ENCODE results near the gene BNC2. TPM values are rescaled to one million over a fixed set of nuclear protein-coding genes. Genes with fewer than 3 reads are reported as not detected.

The BNC2 gene
- polyA plus RNA-seq, 1 experiment: 17.5 TPM

- POLR2A ChIA-PET: no interaction called here
- CTCF ChIA-PET: interaction anchor here (1.1 kb wide), 1 partner anchor 492 kb away, joined by 3 read pairs; no protein-coding TSS in a partner anchor
- no peak for TF ChIP-seq CTCF (IDR thresholded peaks at IDR 0.05; ENCODE audit: insufficient read depth, low read depth, low read length)
- Histone ChIP-seq H3K27me3 (ENCODE audit: control insufficient read depth, insufficient read depth, low read length) (no peaks in the 10 kb centered on the region), H3K4me3 (ENCODE audit: low read depth, low read length) (no peak overlapping the region), H3K36me3 (ENCODE audit: control insufficient read depth, insufficient read depth, low read length) (no peaks in the 10 kb centered on the region)
- no peak for DNase-seq (ENCODE audit: low read depth)
Measured at GRCh38 chr9:16516891-16517290, 353.6 kb downstream of the BNC2 start.

- Histone ChIP-seq H3K27me3 (ENCODE audit: control insufficient read depth, insufficient read depth, low read length) (no peaks in the 10 kb centered on the region), H3K4me3 (ENCODE audit: low read depth, low read length) (no peak overlapping the region), H3K36me3 (ENCODE audit: control insufficient read depth, insufficient read depth, low read length) (no peaks in the 10 kb centered on the region)
- ChIA-PET POLR2A (interaction anchor here (0.7 kb wide), 2 partner anchors 71 to 182 kb away, joined by 4 to 15 read pairs; no protein-coding TSS in a partner anchor), CTCF (no interaction called here)
- no peak for TF ChIP-seq CTCF (IDR thresholded peaks at IDR 0.05; ENCODE audit: insufficient read depth, low read depth, low read length)
- no peak for DNase-seq (ENCODE audit: low read depth)
Measured at GRCh38 chr9:16515879-16516301, 354.6 kb downstream of the BNC2 start.

DNA sequence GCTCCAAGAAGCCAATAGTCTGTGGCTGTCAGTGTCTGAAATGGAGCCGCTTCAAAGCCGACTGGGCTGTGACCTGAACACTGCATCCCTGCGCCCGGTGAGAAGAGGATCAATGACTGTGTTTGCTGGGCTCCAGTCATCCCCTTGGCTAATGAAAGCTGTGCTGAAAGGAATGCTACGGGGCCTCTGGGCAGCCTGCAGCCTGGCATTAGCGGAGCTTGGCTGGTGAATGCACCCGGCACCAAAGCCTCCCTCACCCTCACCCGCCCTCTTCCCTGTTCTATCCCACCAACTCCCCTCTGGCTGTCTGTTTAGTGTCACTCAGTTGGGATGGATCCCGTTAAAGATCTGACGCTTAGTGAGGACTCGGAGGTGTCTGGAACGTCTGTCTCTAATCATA lies 355.3 kb downstream of the BNC2 start:
- no peak for DNase-seq (ENCODE audit: low read depth)
- CTCF ChIA-PET: interaction anchor here (0.7 kb wide), 2 partner anchors 10 to 129 kb away, joined by 3 read pairs; no protein-coding TSS in a partner anchor

DNA sequence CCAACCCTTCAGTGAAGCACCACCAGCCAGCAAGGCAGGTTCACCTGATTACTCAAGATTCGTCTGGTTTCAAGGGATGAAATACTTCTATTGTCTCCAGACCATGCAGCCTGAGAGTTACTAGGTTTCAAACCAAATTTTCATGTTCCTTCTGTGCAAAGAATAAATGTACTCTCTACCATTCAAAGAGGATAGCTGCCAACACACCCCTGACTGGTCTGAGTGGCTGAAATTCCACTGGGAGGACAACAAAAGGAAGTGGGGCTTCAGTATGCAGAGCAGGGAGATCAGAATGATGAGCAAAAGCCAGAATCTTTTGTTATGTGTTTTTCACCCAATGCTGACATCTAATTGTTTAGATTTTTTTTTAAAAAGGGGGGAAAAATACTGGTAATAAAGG lies 356.3 kb downstream of the BNC2 start:
- ChIA-PET POLR2A (no interaction called here), CTCF (interaction anchor here (0.5 kb wide), 1 partner anchor 164 kb away, joined by 3 read pairs; no protein-coding TSS in a partner anchor)
- DNase-seq (ENCODE audit: low read depth): no peak
- no peak for TF ChIP-seq CTCF (IDR thresholded peaks at IDR 0.05; ENCODE audit: insufficient read depth, low read depth, low read length)
- Histone ChIP-seq H3K36me3 (ENCODE audit: control insufficient read depth, insufficient read depth, low read length) (no peaks in the 10 kb centered on the region), H3K4me3 (ENCODE audit: low read depth, low read length) (no peak overlapping the region), H3K27me3 (ENCODE audit: control insufficient read depth, insufficient read depth, low read length) (no peaks in the 10 kb centered on the region)

More for the DNA sequence above, 355.3 kb downstream of the BNC2 start:
- Histone ChIP-seq H3K36me3 (ENCODE audit: control insufficient read depth, insufficient read depth, low read length) (no peaks in the 10 kb centered on the region), H3K27me3 (ENCODE audit: control insufficient read depth, insufficient read depth, low read length) (no peaks in the 10 kb centered on the region), H3K4me3 (ENCODE audit: low read depth, low read length) (no peak overlapping the region)
- POLR2A ChIA-PET: no interaction called here
- TF ChIP-seq CTCF (IDR thresholded peaks at IDR 0.05; ENCODE audit: insufficient read depth, low read depth, low read length): no peak

DNA sequence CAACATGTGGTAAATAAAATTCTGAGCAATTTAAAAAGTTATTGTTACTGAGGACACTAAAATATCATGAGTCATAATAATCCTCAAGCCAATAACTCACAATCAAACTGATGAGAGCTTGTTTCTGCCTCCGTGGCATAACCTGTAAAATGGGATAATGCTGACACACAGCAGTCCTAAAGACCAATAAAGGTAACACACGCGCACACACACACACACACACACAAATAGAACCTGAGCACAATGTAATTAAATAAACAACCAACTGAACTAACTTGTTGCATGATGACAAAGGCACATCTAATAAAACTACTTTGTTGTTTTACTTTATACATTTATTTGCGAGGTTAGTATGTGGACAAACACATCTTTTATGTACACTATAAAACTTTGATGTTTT lies 358.2 kb downstream of the BNC2 start:
- TF ChIP-seq CTCF (IDR thresholded peaks at IDR 0.05; ENCODE audit: insufficient read depth, low read depth, low read length): no peak
- ChIA-PET CTCF (no interaction called here), POLR2A (no interaction called here)
- H3K36me3 ChIP-seq (ENCODE audit: control insufficient read depth, insufficient read depth, low read length): no peaks in the 10 kb centered on the region
- H3K27me3 ChIP-seq (ENCODE audit: control insufficient read depth, insufficient read depth, low read length): no peaks in the 10 kb centered on the region
- no peak overlapping the region for H3K4me3 ChIP-seq (ENCODE audit: low read depth, low read length)
- DNase-seq (ENCODE audit: low read depth): no peak
